Skin epidermis (tissue), 12 donors: ENCODE measurements around the gene MPRIP.
A peak's percentile ranks its signal among the peaks of the same experiment; 100 is the strongest.

ENCODE experiments used
- H3K27ac ChIP-seq, 21 experiments: fragments of 200-600 bp; sonication (generic) in 11 of 21; one replicate each; pipeline ENCODE4 v1.5.0; 2020; ENCODE audit warnings: mild to moderate bottlenecking in 3 of 21, inconsistent platforms in 2 of 21, moderate library complexity in 2 of 21
- H3K4me3 ChIP-seq, 7 experiments: fragments of 200-600 bp; sonication (generic) in 2 of 7; one replicate each; pipeline ENCODE4 v1.5.0; 2020; ENCODE audit warnings: inconsistent platforms in 2 of 7, mild to moderate bottlenecking in 2 of 7, moderate library complexity in 1 of 7

MPRIP gene

GRCh38 chr17:17060930-17061329, 18.7 kb downstream of the MPRIP start:
- H3K4me3 ChIP-seq = no peak overlapping the region
- peak overlapping the region in 1 of 21 experiments; percentile 3 for H3K27ac ChIP-seq

GRCh38 chr17:17061516-17061915, 19.3 kb downstream of the MPRIP start:
- H3K27ac ChIP-seq = peak overlapping the region in 1 of 21 experiments; percentile 3

GRCh38 chr17:17062356-17062755, 20.1 kb downstream of the MPRIP start:
- H3K4me3 ChIP-seq = no peak overlapping the region

More at GRCh38 chr17:17061516-17061915, 19.3 kb downstream of the MPRIP start:
- no peak overlapping the region for H3K4me3 ChIP-seq

GRCh38 chr17:17062866-17063265, 20.6 kb downstream of the MPRIP start:
- peak overlapping the region in 2 of 21 experiments; percentile 3 to 11 for H3K27ac ChIP-seq

More at GRCh38 chr17:17062356-17062755, 20.1 kb downstream of the MPRIP start:
- H3K27ac ChIP-seq = peak overlapping the region in 1 of 21 experiments; percentile 3

GRCh38 chr17:17063546-17064122, 21.4 kb downstream of the MPRIP start:
- Histone ChIP-seq H3K27ac (peak overlapping the region in 1 of 21 experiments; percentile 6), H3K4me3 (no peak overlapping the region)

More at GRCh38 chr17:17062866-17063265, 20.6 kb downstream of the MPRIP start:
- H3K4me3 ChIP-seq = no peak overlapping the region

GRCh38 chr17:17064322-17064721, 22.1 kb downstream of the MPRIP start:
- no peak overlapping the region for H3K27ac ChIP-seq
- H3K4me3 ChIP-seq = no peak overlapping the region

- H3K27ac ChIP-seq = no peak overlapping the region
- H3K4me3 ChIP-seq = no peak overlapping the region
Observed at GRCh38 chr17:17066021-17066420, 23.8 kb downstream of the MPRIP start.

- no peak overlapping the region for H3K27ac ChIP-seq
Observed at GRCh38 chr17:17067257-17067656, 25.0 kb downstream of the MPRIP start.

GRCh38 chr17:17069849-17070248, 27.6 kb downstream of the MPRIP start:
- H3K27ac ChIP-seq = no peak overlapping the region
- H3K4me3 ChIP-seq = no peak overlapping the region

More at GRCh38 chr17:17067257-17067656, 25.0 kb downstream of the MPRIP start:
- no peak overlapping the region for H3K4me3 ChIP-seq

GRCh38 chr17:17070931-17071330, 28.7 kb downstream of the MPRIP start:
- peak overlapping the region in 3 of 21 experiments; percentile 12 to 28 (median 16) for H3K27ac ChIP-seq
- H3K4me3 ChIP-seq = no peak overlapping the region

- Histone ChIP-seq H3K4me3 (no peak overlapping the region), H3K27ac (peak overlapping the region in 8 of 21 experiments; percentile 2 to 58 (median 38))
Observed at GRCh38 chr17:17071531-17072360, 29.5 kb downstream of the MPRIP start.

- Histone ChIP-seq H3K4me3 (no peak overlapping the region), H3K27ac (peak overlapping the region in 3 of 21 experiments; percentile 16 to 53 (median 49))
Observed at GRCh38 chr17:17072546-17072945, 30.3 kb downstream of the MPRIP start.

GRCh38 chr17:17073030-17073564, 30.8 kb downstream of the MPRIP start:
- no peak overlapping the region for H3K27ac ChIP-seq
- H3K4me3 ChIP-seq = no peak overlapping the region

- no peak overlapping the region for H3K4me3 ChIP-seq
- H3K27ac ChIP-seq = peak overlapping the region in 1 of 21 experiments; percentile 14
Observed at GRCh38 chr17:17073581-17074403, 31.5 kb downstream of the MPRIP start.

- H3K4me3 ChIP-seq = no peak overlapping the region
- H3K27ac ChIP-seq = peak overlapping the region in 6 of 21 experiments; percentile 0 to 41 (median 23)
Observed at GRCh38 chr17:17075125-17075781, 33.0 kb downstream of the MPRIP start.

- H3K27ac ChIP-seq = peak overlapping the region in 1 of 21 experiments; percentile 29
- H3K4me3 ChIP-seq = no peak overlapping the region
Observed at GRCh38 chr17:17076066-17076465, 33.8 kb downstream of the MPRIP start.

GRCh38 chr17:17077101-17077500, 34.8 kb downstream of the MPRIP start:
- Histone ChIP-seq H3K27ac (peak overlapping the region in 1 of 21 experiments; percentile 29), H3K4me3 (no peak overlapping the region)

- H3K4me3 ChIP-seq = no peak overlapping the region
- H3K27ac ChIP-seq = peak overlapping the region in 1 of 21 experiments; percentile 16
Observed at GRCh38 chr17:17077861-17078732, 35.8 kb downstream of the MPRIP start.
